NCI-H446 (cell line): ENCODE results near the gene ATOH8.
"Not testable (repeated sequence)": the region's sequence is repeated elsewhere in the genome, so short reads cannot be mapped to it uniquely, and the experiment has no call there.

ENCODE experiments used
- DNase-seq, 2 experiments: peaks; one replicate each; lab custom pipeline; 2025; lab: John Stamatoyannopoulos, UW

The ATOH8 gene

GRCh38 chr2:85827879-85828569 lies 74.2 kb downstream of the ATOH8 start:
- DNase-seq, result no peak

GRCh38 chr2:85828725-85829124 lies 74.9 kb downstream of the ATOH8 start:
- no peak for DNase-seq

GRCh38 chr2:85829394-85829793 lies 75.6 kb downstream of the ATOH8 start:
- not testable (repeated sequence) for DNase-seq

GRCh38 chr2:85830645-85831044 lies 76.9 kb downstream of the ATOH8 start:
- DNase-seq, result no peak

GRCh38 chr2:85831735-85832134 lies 77.9 kb downstream of the ATOH8 start:
- DNase-seq, result no peak

- no peak for DNase-seq
These were observed 80.7 kb downstream of the ATOH8 start for GRCh38 chr2:85834466-85834865.
